ENCODE results near the gene MAPK12. TPM values are rescaled to one million over a fixed set of nuclear protein-coding genes. Genes with fewer than 3 reads are reported as not detected.

The MAPK12 gene
- total RNA-seq, 2 donors from 2014 or later = 7.1 to 14.2 TPM

DNA sequence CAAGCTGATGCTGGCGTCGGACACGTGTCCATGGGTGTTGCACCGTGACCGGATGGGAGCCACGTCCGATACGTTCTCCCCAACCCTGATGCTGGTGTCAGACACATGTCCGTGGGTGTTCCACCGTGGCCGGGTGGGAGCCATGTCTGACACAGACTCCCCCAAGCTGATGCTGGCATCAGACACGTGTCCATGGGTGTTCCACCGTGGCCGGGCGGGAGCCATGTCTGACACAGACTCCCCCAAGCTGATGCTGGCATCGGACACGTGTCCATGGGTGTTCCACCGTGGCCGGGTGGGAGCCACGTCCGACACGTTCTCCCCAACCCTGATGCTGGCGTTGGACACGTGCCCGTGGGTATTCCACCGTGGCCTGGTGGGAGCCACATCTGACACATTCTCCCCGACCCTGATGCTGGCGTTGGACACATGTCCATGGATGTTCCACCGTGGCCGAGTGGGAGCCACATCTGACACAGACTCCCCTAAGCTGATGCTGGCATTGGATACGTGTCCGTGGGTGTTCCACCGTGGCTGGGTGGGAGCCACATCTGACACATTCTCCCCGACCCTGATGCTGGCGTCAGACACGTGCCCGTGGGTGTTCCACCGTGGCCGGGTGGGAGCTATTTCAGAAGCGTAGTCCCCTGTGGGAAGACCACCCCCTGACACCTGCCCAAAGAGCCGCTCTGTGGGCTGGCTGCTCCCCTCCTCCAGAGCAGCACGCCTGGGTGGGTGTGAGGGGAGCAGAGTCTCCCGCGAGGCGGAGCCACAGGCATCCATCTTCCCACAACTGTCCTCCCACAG, 40.7 kb downstream of the MAPK12 start:
- DNase-seq (ENCODE audit: low spot score in 2 of 2) (no peak), ATAC-seq (no peak)
- Mint-ChIP-seq H3K36me3 (peaks cover 0 to 5% of the 10 kb centered on the region in 2 donors), H3K27ac (peak overlapping the region in 1 of 2 donors; percentile 72), H3K9me3 (no peaks in the 10 kb centered on the region)

DNA sequence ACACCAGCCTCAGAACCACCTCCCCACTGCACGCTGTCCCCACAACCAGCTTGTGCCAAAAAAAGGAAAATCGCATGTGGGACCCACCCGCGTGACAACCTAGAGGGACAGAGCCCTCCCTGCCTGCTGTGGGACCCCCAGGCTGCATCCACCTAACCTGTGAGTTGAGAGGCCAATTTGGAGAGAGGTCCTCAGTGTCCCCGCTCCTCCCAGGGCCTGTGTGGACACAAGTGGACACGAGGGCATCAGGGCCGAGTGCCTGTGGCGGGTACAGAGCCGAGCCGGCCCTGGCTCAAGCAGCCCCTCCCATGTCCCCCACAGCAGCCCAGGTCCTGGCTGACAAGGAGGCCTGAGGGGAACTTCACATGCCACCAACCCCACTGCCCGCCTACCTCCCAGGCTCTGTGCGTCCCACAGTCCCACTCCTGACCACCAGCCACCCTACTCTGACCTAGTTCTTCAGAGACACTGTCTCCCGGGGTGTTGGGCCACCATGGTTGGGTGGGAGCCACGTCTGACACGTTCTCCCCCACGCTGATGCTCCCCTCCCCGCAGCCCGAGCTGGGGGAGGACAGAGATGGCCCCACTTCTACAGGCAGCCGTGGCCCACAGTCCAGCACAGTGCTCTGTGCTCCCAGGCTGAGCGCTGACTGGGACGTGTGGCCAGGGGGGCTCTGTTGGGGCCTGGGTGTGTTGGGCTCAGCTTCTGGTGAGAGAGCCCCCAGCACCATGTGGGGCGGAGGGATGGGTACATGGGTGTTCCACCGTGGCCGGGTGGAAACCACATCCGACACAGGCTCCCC, 41.5 kb downstream of the MAPK12 start:
- no peaks in the 10 kb centered on the region for H3K9me3 Mint-ChIP-seq
- peak overlapping the region; percentile 40 to 72 for H3K27ac Mint-ChIP-seq
- no peak for ATAC-seq
- no peak for DNase-seq (ENCODE audit: low spot score in 2 of 2)
- H3K36me3 Mint-ChIP-seq = peaks cover under 1 to 5% of the 10 kb centered on the region in 2 donors

DNA sequence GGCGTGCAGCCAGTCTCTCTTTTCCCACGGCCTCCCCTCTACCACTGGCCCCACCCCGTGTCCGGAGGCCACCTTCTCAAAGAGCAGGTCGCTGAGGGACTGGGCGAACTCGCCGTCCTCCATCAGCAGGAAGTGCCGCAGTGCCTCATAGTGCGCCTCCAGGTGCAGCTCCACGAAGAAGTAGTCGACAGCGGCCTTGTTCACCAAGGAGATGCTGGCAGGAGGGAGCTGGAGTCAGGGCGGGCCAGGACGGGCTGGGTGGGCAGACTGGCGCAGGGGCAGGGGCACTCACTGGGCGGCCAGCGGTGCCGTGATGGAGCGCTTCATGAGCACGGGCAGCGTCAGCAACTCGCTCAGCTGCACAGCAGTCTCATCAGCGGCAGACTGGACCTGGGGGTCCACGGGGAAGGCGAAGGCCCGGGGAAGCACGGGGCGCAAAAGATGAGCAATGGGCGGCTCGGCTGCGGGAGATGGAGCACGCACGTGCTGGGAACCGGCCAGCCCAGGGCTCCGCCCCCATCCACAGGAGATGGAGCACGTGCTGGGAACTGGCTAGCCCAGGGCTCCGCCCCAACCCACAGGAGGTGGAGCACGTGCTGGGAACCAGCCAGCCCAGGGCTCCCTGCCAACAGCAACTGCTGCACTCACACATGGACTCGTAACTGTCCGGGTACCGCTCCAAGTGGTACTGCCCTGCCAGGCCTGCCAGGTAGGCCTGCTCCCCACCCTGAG, 42.3 kb downstream of the MAPK12 start:
- Mint-ChIP-seq H3K27ac (peak overlapping the region in 1 of 2 donors; percentile 72), H3K9me3 (no peaks in the 10 kb centered on the region), H3K36me3 (peaks cover 4 to 5% of the 10 kb centered on the region in 2 donors)
- DNase-seq (ENCODE audit: low spot score in 2 of 2) = no peak
- ATAC-seq = peak in 1 of 2 donors; percentile 42

DNA sequence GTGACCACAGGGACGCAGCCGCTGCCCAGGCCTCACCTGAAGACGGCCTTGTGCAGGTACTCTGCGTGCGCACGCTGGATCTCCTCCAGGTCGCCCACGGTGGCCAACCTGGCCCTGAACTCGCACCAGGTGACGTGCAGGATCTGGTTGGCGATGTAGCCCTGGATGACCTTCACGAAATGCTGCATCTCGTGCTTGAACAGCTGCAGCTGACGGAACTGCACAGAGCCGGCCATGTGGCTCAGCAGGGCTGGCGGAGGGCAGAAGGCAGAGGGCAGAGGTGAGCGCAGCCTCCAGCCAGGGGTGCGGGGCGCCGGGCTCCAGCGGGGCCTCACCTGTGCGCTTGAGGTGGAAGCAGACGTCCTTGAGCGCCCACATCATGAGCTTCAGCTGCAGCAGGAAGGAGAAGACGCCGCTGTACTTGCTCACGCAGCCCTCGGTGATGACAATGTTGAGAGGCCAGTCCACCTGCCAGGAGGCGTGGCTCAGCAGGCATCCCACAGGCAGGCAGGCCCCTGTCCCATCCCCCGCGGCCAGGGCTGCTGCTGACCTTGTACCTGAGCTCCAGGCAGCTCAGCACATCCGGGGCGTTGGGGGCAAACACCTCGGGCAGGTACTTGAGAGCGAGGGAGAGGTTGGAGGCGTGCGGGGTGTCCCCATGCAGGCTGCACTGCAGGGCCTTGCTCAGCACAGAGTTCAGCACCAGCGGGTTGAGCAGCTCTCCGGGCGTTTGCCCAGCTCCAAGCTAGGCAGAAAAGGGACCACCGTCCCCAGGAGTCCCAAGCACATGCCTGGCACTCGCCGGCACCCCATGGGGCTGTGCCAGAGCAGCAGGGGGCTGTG, 43.1 kb downstream of the MAPK12 start:
- ATAC-seq = no peak
- peaks cover 4 to 5% of the 10 kb centered on the region in 2 donors for H3K36me3 Mint-ChIP-seq
- no peak for DNase-seq (ENCODE audit: low spot score in 2 of 2)
- H3K27ac Mint-ChIP-seq = no peak overlapping the region
- H3K9me3 Mint-ChIP-seq = no peaks in the 10 kb centered on the region

DNA sequence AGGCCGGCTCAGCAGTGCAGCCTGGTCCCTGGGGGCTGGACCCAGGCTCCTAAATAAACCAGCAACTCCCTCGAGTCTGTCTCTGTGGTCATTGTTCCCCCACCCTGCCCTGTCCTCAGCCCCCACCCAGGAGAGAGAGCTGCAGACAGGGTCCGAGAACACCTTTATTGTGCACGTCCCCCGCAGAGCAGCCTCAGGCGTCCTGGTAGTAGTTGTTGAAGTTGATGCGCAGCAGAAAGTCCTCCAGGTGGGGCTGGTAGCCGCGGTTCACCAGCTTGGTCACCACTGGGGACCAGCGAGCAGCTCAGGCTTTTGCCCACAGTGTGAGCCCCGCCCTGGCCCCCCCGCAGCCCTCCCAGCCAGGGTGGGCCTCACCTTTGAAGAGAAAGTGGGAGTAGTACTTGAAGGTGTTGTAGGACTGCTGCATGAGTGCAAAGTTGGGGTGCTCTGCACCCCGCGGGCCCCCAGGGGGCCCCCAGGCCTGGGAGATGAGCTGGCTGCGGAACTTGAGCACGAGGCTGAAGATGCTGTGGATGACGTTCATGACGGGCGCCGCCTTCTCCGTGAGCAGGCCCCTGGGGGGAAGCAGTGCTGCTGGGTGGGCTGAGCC, 43.8 kb downstream of the MAPK12 start:
- no peaks in the 10 kb centered on the region for H3K9me3 Mint-ChIP-seq
- DNase-seq (ENCODE audit: low spot score in 2 of 2) = no peak
- peaks cover 4 to 5% of the 10 kb centered on the region in 2 donors for H3K36me3 Mint-ChIP-seq
- peak overlapping the region in 1 of 2 donors; percentile 41 for H3K27ac Mint-ChIP-seq
- no peak for ATAC-seq

DNA sequence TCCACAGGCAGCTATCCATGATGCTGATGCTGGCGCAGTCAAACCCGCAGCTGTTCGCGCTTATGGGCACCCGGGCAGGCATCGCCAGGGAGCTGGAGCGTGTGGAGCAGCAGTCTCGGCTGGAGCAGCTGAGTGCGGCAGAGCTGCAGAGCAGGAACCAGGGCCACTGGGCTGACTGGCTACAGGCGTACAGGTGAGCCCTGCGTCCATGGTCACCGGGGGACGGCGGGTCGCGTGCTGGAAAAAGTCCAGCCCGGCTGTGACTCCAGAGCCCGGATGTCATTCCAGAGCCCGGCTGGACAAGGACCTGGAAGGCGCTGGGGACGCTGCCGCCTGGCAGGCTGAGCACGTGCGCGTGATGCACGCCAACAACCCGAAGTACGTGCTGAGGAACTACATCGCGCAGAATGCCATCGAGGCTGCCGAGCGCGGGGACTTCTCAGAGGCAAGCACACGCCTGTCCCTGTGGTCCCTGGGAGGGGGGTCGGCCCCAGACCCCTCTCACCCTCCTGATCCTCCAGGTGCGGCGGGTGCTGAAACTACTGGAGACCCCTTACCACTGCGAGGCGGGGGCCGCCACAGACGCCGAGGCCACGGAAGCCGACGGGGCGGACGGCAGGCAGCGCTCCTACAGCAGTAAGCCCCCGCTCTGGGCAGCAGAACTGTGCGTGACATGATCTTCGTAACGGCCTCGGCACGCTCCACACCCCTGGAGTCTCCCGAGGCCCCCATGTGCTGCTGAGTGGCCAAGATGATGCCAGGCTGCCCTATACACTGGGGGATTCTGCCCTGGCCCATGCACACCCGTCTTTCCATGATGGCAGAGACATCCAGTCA, 44.6 kb downstream of the MAPK12 start:
- H3K27ac Mint-ChIP-seq = peak overlapping the region in 1 of 2 donors; percentile 62
- no peaks in the 10 kb centered on the region for H3K9me3 Mint-ChIP-seq
- DNase-seq (ENCODE audit: low spot score in 2 of 2) = no peak
- peak in 1 of 2 donors; percentile 9 for ATAC-seq
- H3K36me3 Mint-ChIP-seq = peaks cover 4 to 5% of the 10 kb centered on the region in 2 donors

DNA sequence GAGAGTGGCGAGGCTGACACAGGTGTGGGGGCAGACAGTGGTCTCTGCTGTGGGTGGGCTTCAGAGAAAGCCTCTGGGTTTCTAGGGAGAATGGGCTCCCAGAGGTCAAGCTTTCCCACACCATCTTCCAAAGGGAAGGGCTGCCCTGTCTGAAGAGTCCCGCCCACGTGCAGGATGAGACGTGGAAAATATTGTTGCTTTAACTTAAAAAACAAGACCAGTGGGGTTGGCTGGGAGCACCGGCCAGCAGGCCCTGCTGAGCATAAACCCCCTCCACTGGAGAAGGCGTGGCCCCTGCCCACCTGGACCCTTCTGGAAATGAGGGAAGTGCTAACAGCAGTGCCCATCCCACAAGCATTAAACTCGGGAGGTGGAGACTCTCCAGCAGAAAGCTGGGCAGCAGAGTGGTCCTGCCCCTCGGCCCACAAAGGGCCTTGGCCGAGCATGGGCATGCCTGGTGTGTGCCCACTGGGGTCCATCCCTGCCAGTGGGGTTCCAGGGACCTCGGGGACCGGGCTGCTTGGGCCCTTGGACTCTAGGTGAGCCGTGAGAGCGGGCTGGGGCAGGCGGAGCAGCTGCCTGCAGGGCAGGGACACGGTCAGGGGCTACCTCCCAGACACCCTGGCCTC, 45.3 kb downstream of the MAPK12 start:
- Mint-ChIP-seq H3K9me3 (no peaks in the 10 kb centered on the region), H3K27ac (peak overlapping the region in 1 of 2 donors; percentile 62), H3K36me3 (peaks cover 3 to 4% of the 10 kb centered on the region in 2 donors)
- DNase-seq (ENCODE audit: low spot score in 2 of 2) = no peak
- ATAC-seq = peak in 1 of 2 donors; percentile 6

DNA sequence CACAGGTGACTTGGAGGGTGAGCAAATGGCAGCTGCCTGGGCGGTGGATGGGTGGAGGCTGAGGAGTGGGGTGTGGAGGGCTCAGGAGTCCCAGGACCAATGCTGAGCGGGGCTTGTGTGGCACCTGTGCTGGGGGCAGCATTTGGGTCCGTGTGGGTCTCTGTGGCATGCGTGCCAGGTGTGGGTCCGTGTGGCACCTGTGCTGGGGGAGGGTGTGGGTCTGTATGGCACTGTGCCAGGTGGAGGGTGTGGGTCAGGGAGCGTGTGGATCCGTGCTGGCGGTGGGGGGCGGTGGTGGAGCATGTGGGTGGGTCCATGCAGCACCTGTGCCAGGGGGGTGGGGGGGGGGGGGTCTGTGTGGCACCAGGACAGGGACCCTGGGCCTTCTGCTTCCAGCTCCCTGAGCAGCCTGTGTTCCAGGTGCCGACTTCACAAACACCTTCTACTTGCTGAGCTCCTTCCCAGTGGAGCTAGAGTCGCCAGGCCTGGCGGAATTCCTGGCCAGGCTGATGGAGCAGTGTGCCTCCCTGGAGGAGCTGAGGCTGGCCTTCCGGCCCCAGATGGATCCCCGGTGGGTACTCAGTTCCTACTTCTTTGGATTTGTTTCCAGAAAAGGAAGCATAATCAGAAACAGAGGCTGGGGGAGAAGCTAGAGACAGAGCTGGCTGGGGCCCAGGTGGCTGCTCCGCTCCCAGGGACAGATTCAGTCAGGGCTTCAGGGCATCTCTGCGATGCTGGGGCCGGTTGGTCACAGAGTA, 46.0 kb downstream of the MAPK12 start:
- peaks cover 0 to 4% of the 10 kb centered on the region in 2 donors for H3K36me3 Mint-ChIP-seq
- no peak for ATAC-seq
- DNase-seq (ENCODE audit: low spot score in 2 of 2) = no peak
- H3K27ac Mint-ChIP-seq = peak overlapping the region; percentile 32 to 62
- no peaks in the 10 kb centered on the region for H3K9me3 Mint-ChIP-seq

DNA sequence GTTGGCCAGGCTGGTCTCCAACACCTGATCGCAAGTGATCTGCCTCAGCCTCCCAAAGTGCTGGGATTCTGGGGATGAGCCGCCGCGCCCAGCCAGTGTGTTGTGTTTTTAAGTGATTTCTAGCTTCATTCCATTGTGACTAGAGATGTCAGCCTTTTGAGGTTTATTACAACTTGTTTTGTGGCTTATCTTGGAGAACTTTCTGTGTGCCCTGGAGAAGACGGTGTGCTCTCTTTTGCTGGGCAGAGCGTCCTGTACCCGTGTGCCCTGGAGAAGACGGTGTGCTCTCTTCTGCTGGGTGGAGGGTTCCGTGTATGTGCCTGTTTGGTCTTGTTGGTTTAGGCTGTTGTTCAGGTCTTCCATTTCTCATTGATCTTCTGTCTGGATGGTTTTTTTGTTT, 48.2 kb downstream of the MAPK12 start:
- ATAC-seq = no peak
- H3K36me3 Mint-ChIP-seq = peaks cover 0 to 4% of the 10 kb centered on the region in 2 donors
- H3K27ac Mint-ChIP-seq = peak overlapping the region; percentile 3 to 62
- H3K9me3 Mint-ChIP-seq = no peaks in the 10 kb centered on the region
- no peak for DNase-seq (ENCODE audit: low spot score in 2 of 2)

DNA sequence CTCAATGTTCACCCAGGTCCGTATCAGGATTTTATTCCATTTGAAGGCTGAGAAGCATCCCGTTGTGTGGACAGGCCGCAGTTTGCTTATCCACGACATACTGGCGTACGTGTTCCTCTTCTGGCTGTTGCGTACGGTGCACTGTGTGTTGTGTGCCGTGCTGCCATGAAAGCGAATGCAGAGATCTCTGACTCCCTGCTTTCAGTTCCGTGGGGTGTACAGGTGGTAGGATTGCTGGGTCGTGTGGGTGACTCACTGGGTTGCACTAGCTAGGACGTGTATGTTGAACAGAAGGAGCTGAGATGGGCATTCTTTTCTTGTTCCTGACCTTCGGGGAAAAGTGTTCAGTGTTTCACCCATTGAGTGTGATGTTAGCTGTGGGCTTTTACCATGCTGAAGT, 50.3 kb downstream of the MAPK12 start:
- no peak overlapping the region for H3K27ac Mint-ChIP-seq

DNA sequence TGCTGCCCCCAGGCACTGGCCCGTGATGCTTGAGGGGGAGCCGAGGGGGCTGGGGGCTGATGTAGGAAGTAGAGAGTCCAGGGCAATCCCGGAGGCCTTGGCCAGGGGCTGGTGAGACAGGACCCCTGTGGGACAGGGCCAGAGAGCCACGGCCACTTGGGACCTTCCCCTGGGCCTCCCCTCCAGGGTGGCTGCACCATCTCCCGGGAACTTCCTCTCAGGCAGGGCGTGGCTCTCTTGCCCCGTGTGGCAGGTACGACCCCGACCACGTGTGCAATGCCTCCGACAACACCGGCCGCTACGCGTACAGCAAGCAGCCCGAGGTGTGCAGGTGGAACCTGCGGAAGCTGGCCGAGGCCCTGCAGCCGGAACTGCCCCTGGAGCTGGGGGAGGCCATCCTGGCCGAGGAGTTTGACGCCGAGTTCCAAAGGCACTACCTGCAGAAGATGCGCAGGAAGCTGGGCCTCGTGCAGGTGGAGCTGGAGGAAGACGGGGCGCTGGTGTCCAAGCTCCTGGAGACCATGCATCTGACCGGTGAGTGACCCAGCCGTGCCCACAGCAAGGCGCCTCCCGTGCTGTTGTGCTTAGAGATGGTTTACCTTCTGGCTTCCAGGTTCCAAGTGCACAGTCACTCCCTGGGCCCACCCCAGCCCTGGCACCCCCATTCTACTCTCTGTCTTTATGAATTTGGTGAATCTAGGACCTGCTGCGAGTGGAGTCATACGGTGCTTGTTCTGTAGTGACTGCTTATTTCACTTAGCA, 50.9 kb downstream of the MAPK12 start:
- H3K27ac Mint-ChIP-seq = peak overlapping the region in 1 of 2 donors; percentile 77
- ATAC-seq (peak in 1 of 2 donors; percentile 11), DNase-seq (ENCODE audit: low spot score in 2 of 2) (peak in 1 of 2 donors; percentile 55)
- H3K36me3 Mint-ChIP-seq = peaks cover 0 to 4% of the 10 kb centered on the region in 2 donors
- no peaks in the 10 kb centered on the region for H3K9me3 Mint-ChIP-seq

More for the DNA sequence above, 50.3 kb downstream of the MAPK12 start:
- peaks cover 0 to 4% of the 10 kb centered on the region in 2 donors for H3K36me3 Mint-ChIP-seq
- DNase-seq (ENCODE audit: low spot score in 2 of 2) = no peak
- ATAC-seq = no peak
- no peaks in the 10 kb centered on the region for H3K9me3 Mint-ChIP-seq

DNA sequence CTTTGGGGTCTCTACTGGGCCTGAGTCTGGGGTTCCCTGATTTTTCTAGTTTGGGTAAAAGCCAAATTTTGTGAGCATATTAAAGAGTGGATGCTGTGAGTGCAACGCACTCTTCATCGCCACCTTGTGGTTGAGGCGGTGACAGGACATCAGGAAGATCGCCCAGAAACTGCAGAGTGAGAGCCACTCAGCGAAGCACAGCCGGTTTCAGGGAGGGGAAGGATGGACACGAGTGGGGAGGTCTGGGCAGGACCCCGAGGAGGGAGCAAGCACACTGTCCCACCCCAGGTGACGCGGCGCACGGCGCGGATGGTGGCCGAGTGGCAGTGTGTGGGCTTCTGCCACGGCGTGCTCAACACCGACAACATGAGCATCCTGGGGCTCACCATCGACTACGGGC, 51.6 kb downstream of the MAPK12 start:
- ATAC-seq (peak; percentile 68 to 71), DNase-seq (ENCODE audit: low spot score in 2 of 2) (peak; percentile 63 to 74)
- Mint-ChIP-seq H3K27ac (peak overlapping the region; percentile 37 to 77), H3K36me3 (peaks cover 0 to 3% of the 10 kb centered on the region in 2 donors), H3K9me3 (no peaks in the 10 kb centered on the region)

Data from activated naive CD4-positive, alpha-beta T cell treated with anti-CD3 and anti-CD28 coated beads, Interleukin-2, amount 50 U/mL, for 72 hours (primary cell).